ENCODE measurements around the gene SSU72.
"Not testable (repeated sequence)": the region's sequence is repeated elsewhere in the genome, so short reads cannot be mapped to it uniquely, and the experiment has no call there.

The SSU72 gene

DNA sequence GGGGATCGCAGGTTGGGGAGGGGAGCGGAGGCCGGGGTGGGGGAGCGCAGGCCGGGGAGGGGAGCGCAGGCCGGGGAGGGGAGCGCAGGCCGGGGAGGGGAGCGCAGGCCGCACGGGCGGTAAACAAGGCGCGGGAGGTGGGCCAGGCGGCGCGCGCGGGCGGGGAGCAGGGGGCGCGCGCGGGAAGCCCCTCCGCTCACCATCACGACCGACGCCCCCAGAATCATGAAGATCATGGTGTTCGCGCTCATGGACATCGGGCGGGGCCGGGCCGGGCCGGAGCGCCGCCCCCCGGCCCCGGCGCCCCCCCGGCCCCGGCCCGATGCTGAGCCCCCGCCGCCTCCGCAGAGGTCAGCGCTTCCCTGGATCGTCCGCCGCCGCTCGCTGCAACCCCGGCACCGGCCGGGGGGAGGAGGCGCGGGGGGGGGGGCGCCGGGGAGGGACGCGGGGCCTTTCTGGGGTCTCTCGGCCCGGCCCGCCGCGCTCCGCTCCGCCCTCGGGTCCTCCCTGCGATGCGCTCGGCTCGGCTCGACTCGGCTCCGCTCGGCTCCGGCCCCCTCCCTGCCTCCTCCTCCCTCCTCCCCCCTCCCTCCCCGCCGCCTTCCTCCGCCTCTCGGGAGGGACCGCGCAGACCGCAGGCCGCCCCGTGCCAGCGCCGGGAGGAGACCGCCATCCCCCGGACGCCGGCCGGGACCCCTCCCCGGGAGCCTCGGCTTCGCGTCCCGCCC is 34.4 kb downstream of the SSU72 start, which contains the start of gene TMEM240:
Gene TMEM240 (minus strand): TSS at position 535 of the 728 bp plus-strand sequence. CDS start 278 bp downstream, at position 257.
- no peak for DNase-seq

DNA sequence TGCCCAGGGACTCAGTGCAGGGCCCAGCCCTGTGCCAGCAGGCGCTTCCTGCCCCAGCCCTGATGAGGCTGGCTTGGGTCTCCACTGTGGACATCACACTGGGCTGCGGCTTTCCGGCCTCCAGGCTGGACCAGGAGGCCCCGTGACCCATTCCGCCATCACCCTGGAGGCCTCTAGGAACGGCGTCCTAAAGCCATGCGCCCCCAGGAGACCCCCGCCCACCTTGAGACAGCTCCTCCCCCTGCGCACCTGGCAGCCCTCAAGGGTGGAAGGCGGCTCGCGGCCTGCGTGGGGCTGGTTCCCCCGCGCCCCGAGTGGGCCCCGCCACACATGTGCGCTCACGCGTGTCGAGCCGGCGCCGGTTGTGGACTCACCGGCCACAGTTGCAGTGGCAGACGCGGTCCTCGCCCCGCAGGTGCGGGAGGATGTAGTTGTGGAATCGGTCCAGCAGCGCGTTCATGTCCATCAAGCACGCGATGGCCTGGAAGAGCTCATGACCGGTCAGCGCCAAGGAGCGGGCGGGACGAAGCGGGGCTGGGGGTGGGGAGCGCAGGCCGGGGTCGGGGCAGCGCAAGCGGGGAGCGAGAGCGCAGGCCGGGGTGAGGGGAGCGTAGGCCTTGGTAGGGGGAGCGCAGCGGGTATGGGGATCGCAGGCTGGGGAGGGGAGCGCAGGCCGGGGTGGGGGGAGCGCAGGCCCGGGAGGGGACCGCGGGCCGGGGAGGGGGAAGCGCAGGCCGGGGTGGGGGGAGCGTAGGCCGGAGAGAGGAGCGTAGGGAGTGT is 35.2 kb downstream of the SSU72 start:
- no peak for DNase-seq

DNA sequence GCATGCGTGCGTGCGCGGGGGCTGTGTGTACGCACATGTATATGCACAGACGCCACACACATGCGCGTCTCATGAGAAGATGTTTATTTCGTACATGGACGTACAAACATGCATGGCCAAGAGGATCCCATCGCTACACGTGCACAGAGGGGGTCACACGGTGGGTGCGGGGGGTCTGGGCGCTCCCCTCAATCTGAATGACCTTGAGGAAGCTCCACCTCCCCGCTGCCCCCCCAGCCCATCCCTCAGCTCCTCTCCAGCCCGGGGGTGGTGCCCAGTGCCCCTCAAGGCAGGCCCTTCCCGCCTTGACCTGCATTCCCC is 35.7 kb downstream of the SSU72 start:
- DNase-seq = no peak

DNA sequence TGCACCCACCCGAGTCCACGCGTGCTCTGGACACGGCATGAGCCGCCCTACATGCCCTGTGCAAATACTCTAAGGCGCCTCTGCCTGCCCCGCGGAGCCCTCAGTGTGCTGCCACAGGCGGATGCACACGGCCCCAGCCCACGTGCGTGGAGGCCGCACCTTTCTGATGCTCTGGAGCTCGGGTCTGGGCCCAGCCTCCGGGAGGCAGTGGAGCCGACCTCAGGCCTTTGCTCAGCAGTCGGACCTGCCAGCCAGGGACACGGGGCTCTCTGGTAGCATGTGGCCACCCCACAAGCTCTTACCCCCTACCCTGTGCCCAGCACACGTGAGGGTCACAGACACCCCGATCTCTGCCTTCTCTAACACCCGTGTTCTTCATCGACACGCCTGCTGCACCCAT is 36.3 kb downstream of the SSU72 start:
- DNase-seq = no peak

DNA sequence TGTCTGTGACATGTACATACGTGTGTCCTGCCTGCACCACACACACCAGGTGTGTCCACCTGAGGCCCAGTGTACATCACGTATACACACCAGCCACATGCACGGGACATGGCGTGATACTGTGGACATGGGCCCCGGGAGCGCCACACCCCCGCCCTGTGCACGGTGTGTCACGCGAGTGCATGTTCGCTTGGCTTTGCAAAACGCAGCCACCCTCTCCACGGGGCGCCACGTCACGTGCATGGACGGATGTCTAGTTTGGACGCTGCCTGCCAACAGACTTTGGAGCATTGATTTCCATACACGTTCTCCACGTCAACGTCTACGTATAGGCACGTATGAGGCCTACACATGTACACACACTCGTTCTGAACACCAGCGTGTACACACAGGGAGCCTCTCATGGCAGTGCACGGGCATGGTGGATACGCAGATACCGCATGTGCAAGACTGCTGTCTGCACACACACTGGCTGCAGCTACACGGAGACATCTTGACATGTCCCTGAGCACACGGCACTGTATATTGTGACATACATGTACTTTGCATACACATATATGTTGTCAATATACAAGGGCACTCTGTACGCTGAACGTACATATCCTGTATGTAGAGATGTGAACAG is 36.9 kb downstream of the SSU72 start:
- no peak for DNase-seq

DNA sequence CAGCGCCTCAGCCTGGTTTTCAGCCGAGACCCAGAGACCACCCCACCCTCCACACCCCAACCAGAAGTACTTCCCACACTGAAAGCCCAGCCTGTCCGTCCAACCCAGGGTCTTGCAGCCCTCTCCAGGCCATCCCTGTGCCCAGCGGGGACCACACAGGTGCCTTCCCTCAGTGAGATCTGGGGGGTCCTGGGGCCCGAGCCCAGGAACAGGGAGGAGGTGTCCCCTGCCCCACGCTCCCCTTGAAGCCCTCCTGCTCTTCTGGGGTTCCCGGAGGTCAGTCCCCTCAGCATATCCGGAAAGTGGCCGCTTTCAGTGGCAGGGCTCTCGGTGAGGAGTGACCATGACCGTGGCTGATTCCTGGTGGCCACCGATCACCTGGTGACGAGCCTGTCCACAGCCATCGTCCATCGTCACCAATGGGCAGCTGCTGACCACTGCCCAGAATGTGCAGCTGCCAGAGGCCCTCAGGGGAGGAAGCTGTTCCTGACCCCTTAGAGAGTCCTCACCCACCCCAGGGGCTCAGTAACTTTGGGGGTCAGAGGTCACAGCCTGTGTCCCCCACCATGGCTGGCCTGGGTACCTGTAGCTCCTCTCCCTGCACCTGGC is 37.6 kb downstream of the SSU72 start:
- DNase-seq = no peak

DNA sequence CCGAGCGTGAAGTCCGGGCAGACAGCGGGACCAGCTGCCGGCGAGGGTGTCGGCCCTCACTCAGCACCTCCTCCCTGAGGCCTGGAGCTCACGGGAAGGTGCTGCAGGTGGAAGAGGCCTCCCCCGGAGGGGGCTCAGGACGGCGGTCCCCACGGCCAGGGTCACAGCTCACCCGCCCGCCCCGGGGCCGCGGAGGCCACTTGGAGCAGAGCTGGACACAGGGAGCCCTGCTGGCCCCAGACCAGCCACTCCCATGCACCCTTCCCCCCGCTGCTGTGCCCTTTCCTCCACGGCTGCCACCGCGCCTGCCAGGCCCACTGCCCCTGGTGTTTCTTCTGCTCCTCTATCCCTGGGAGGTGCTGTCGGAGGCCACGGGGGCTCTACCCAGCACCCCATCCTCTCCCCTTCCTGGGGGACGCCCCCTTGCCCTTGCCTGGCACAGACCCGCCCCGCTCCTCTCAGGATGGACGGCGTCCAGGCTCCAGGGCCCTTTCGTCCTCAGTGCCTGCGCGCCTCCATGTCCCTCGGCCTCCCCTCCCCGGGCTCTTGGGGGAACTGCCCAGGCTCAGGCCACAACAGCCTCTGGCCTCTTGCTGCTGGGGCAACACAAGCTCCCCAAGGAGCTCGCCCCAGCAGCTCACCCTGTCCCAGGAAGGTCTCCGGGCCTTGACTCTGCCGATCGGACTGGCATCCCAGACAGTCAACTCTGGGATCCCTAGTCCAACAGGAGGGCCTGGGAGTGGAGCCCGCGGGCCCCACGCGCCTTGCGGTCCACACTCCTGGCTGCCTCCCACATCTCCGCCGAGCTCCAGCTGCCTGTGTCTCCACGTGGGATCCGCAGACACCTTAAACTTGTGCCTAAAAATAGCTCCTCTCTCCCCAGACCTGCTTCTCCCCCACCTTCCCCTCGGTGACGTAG is 38.4 kb downstream of the SSU72 start:
- DNase-seq = no peak

DNA sequence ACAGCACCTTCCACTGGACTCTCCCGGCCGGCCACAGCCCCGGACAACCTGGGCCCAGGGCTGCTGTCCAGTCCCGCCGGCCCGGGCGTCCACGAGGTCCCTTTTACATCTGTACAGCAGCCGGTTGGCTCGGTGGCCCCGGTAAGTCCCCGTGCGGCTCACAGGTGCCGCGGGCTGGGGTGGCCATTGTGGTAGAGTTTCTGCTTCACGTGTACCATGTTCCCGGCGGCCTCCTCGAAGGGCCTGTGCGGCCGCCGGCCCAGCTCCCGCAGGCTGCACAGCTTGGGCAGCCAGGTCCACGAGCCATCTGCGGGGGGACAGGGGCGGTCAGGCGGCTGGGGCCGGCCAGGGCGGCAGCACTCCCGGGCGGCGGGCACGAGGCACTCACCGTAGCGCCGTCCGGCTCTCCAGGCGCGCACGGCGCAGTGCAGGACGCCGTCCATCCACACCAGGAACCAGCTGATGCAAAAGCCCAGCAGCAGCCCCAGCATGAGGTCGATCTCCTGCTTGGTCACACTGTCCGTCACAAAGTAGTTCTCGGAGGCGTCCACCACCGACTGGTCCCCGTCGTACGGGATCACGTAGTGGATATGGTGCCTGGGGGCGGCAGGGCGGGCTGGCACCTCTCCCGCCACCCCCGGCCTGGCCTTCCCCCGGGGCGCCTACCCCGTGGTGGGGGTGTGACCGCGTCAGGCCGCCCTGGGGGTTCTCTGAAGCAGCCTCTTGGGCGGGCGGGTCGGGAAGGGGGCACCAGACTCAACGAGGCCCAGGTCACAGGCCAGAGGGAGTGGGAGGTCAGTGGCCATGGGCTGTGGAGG is 39.3 kb downstream of the SSU72 start:
- DNase-seq = no peak

DNA sequence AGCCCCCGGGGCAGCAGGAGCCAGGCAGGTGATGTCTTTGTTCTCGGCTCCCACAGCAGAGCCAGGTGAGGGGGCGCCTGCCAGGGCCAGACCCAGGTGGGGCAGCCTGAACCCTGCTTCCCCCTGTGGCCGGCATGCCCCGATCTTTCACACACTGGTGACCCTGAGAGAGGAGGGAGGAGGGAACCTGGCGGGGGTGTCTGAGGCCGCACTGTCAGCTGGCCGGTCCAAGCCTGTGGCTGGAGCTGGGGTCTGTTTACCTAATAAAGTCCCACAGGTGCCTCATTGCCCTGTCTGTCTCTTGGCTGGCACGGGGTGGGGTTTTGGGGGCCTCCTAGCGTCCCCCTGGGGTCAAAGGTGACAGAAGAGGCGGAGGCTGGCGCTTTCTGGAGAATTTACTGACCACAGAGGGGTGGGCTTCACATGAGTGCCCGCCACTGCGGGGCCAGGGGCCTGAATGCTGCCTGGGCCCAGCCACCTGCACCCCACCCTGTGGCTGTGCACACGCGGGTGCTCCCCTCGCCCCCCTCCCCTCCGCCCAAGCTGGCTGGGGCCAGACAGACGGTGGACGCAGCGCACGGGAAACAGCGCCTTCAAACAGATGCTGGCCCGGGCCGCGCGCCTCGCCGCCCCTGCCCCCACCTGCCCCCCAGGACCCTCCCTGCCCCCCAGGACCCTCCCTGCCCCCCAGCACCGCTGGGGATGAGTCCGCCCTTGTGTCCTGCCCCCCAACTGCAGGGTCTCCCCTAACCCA is 40.1 kb downstream of the SSU72 start:
- DNase-seq = no peak

DNA sequence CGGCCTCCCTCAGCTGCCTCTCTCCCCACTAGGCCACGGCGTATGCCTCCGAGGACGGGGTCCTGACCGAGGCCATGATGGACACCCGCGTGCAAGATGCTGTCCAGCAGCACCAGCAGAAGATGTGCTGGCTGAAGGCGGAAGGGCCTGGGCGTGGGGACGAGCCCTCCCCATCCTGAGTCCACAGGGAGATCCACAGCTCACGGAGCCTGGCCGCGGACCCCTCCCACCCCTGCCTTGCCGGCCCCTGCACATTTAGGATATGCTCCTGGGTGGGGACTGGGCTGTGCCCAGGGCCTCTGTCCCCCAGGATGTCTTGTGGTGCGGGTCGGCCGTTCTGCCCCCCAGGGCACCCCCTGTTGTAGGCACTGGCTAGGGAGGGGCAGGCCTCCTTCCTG is 40.8 kb downstream of the SSU72 start:
- DNase-seq = not testable (repeated sequence)

DNA sequence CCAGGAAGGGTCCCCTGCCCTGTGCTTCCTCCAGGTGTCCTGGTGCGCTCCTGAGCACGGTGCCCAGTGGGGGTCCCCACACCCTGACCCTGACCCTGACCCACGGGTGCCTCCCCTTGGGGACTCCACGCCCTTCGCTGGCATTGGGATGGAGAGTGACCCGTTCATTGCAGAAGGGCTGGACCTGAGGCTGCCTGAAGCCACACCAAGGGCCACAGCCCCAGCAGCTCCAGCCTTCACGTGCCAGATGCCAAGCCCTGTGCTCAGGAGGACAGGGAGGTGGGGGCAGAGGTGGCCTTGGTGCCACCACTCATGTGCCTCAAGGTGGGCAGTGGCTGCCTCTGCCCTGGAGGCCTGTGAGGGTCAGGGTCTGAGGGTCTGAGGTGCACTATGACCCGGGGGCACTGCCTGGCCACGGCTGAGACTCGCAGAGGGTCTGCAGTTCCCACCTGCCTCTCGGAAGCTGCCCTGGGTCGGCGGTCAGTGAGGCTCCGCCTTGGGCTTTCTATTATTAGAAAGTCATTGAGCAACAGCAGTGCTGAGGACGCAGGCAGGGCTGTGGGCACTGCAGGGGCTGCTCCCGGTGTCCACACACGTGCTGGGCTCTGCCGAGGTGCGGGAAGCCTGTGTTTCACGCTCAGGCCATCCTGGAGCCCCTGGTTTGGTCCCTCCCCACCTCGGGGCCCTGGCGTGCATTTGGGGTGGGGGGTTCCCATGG is 41.3 kb downstream of the SSU72 start:
- not testable (repeated sequence) for DNase-seq

DNA sequence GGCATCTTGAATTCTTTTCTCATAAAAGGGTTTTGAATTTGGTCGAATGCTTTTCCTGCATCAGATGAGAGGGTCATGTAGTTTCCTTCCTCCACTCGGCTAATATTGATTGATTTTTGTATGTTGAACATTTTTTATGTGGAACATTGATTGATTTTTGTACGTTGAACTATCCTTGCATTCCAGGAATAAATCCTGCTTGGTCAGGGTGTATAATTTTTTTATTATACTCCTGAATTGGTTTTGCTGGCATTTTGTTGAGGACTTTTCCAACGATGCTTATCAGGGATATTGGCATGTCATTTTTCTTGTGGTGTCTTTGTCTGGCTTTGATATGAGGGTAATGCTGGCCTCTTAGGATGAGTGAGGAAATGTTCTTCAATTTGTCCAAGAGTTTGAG is 42.7 kb downstream of the SSU72 start:
- no peak for DNase-seq

DNA sequence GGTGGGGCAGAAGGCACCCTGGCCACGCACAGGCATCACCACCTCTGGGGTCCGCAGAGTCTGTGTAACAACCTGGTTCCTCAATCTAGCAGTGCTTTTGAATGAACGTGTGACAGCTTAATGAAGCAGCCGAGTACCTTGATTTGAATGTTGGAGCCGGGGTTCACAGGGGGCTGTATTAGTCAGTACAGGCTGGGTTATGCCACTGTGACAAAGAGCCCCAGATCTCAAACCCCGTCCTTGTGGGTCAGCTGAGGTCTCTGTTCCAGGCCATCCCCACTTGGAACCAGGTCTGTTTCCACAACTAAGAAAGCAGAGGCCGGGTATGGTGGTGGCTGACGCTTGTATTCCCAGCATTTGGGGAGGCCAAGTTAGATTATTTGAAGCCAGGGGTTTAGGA is 44.7 kb downstream of the SSU72 start:
- no peak for DNase-seq

DNA sequence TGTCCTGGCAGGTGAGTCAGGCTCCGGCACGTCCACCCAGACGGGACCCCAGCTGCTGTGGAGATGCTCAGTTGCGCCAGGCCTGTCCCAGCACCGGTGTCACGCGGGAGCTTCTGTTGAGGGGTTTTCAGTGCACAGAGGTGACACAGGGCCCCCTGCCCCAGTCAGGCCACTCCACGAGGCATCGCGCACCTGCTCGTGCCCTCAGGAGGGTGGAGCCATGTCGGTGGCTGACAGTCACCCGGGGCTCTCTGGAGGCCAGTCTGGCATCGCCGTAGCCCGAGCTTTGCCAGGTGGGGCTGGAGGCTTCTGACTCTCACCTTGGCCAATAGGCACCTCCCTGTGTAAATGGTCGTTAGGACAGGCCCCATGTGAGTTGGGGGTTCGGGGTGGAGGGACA is 45.3 kb downstream of the SSU72 start:
- no peak for DNase-seq

DNA sequence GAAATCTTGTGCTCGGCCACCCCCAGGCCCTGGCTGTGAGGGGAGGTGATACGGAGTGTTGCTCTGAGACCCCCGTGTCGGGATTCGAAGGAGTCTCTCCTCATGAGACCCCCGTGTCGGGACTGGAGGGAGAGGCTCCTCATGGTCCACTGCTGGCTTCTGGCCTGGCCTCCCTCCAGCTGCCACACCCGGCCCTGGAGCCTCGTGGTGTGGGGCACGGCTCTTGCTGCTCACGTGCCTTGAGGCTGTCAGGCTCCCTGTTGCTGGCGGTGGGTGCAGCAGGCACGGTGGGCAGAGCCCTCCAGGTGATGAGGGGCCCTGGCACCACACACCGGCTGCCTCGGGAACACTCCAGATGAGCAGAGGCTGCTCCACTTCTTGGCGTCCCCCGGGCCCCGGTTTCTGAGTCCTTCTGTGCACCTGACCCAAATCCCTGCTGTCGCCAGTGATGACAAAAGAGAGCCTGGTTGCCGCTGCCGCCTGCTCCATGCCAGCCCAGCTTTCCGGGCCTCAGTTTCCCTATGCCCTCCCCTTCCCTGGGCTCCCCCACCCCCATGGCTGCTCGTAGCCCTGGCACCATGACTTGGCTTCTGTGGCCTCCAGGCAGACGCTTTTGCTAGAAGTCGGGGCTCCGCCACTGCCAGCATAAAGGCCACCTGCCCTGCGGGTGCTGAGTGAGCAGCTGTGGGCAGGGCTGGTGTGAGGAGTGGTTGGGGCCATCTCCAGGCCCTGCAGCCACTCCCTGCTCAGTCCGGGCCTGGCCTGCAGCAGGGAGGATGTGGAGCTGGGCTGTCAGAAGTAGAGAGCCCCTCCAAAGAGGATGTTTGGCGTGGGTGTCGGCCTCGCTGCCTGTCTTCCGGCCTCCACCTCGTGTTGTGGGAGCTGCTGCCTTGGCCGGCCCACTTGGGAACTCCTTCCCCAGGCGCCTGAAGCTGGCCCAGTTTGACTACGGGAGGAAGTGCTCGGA is 46.1 kb downstream of the SSU72 start:
- DNase-seq = no peak

DNA sequence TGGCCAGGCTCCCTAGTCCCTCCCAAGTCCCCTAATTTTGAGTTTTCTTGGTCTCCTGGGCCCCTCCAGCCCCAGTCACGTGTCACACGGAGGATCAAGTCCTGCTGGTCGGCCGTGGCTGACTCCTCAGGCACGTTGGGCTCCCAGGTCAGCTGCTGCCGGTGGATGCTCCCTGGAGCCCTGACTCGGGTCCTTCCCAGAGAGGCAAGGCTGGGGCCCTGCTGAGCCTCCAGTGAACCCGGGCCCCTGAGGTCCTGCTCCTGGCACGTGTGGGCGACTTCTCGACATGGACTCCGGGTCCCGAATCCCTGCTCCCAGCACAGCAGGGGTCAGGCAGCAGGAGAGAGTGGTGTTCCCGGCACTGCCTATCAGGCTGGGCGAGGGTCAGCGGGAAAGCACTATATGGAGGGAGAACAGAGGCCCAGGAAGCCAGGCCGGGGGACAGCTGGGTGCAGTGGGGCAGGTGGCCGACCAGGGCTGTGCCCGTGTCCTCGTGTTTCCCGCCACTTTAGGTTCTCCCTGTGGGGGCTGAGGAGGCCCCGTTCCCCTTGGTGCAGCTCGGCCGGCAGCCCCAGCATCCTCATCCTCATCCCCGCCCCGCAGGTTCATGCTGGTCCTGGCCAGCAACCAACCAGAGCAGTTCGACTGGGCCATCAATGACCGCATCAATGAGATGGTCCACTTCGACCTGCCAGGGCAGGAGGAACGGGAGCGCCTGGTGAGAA is 47.4 kb downstream of the SSU72 start:
- no peak for DNase-seq

DNA sequence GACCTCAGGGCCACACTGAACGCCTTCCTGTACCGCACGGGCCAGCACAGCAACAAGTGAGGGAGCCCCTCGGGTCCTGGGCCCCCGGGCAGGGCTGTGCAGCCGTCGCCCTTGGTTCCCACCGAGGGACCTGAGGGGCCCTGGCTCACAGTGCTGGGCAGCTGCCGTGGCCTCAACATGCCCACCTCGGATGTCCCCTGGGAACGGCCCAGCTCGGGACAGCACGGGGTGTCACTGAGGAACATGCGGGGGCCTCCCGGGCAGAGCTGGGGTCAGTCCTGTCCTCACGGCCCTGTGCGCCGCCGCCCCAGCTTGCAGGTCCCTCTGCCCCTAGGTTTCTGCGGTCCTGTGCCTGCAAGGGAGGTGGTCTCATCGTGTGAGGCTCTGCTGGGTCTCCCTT is 48.2 kb downstream of the SSU72 start:
- DNase-seq = not testable (repeated sequence)

DNA sequence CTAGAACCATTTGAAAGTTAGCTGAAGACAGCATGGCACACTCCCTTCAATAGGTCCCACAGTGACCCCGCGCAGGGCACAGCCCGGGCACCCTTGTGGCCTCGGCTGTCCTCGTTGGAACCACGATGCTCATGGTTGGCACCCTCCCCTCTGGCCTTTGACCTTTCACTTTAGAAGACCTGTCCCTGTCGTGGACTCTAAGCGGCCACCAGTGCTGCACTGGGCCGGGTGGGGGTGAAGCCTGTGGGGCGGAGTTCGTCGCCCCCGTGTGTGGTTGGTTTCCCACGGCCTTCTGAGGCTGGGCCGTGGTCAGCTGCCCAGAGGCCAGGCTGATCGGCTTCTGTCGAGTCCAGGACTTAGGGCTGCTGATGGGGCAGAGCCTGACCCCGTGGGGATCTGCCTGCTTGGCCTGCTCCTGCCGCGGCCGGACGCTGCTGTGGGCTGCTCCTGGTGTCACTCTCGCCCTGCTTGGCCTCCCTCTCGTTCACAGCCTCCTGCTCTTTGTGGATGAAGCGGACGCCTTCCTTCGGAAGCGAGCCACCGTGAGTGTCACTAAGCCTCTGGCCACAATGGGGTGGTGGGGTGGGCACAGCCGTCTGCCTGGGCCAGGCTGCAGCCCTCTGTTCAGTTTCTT is 49.8 kb downstream of the SSU72 start:
- DNase-seq = not testable (repeated sequence)

Measured in NCI-H345 (cell line).